B cell (primary cell): Measurements from ENCODE around the gene SCUBE1.

Experiments
- CTCF ChIP-seq: fragments of 200-600 bp; IDR thresholded peaks from one replicate; pipeline ENCODE4 v1.8.0; 2022; ENCODE audit warnings: antibody characterized with exemption, mild to moderate bottlenecking
- EZH2 ChIP-seq: IDR thresholded peaks from 2 replicates; pipeline ENCODE4 v1.6.1; 2012; ENCODE audit warnings: borderline replicate concordance, low read depth, mild to moderate bottlenecking, moderate library complexity, low read length; ENCODE audit not compliant: insufficient read depth, poor library complexity, severe bottlenecking

GRCh38 chr22:43327157-43327438 lies 16.1 kb downstream of the SCUBE1 start:
- TF ChIP-seq CTCF = no peak
- no peak for TF ChIP-seq EZH2
